ENCODE results near the gene INO80.

The INO80 gene

GRCh38 chr15:41024885-41025284 lies 91.2 kb downstream of the INO80 start:
- no peak for TF ChIP-seq CTCF (IDR thresholded peaks at IDR 0.05; ENCODE audit: low read depth, low read length)
- no peak for TF ChIP-seq EZH2phosphoT487 (IDR thresholded peaks at IDR 0.05; ENCODE audit: low read depth)

GRCh38 chr15:41024131-41024530 lies 91.9 kb downstream of the INO80 start:
- no peaks in the 10 kb centered on the region for H3K9me3 ChIP-seq (ENCODE audit: insufficient read depth, low read length)
- TF ChIP-seq EZH2phosphoT487 (IDR thresholded peaks at IDR 0.05; ENCODE audit: low read depth) (no peak), CTCF (IDR thresholded peaks at IDR 0.05; ENCODE audit: low read depth, low read length) (no peak)
- no peak overlapping the region for H3K9ac ChIP-seq (ENCODE audit: low read length)
- peaks cover 49% of the 10 kb centered on the region for H3K36me3 ChIP-seq (replicated peaks; ENCODE audit: low read depth, low read length)
- H3K4me1 ChIP-seq (ENCODE audit: low read length), result peaks cover 7% of the 10 kb centered on the region; the same call in 1 of the 2 replicates
- H4K20me1 ChIP-seq (ENCODE audit: insufficient read depth, low read length), result no peaks in the 10 kb centered on the region
- no peak overlapping the region for H3K4me3 ChIP-seq (ENCODE audit: low read length)
- no peak overlapping the region for H3K4me2 ChIP-seq (ENCODE audit: low read length)
- no peak overlapping the region for H2AFZ ChIP-seq (ENCODE audit: low read depth, low read length)
- H3K27ac ChIP-seq (ENCODE audit: low read length), result no peak overlapping the region
- H3K27me3 ChIP-seq (ENCODE audit: low read depth, low read length), result no peaks in the 10 kb centered on the region
- no peaks in the 10 kb centered on the region for H3K79me2 ChIP-seq (ENCODE audit: low read length)

More at GRCh38 chr15:41024885-41025284, 91.2 kb downstream of the INO80 start:
- H3K27ac ChIP-seq (ENCODE audit: low read length), result no peak overlapping the region
- no peaks in the 10 kb centered on the region for H3K9me3 ChIP-seq (ENCODE audit: insufficient read depth, low read length)
- H3K79me2 ChIP-seq (ENCODE audit: low read length), result no peaks in the 10 kb centered on the region
- no peak overlapping the region for H3K9ac ChIP-seq (ENCODE audit: low read length)
- no peak overlapping the region for H3K4me3 ChIP-seq (ENCODE audit: low read length)
- H3K36me3 ChIP-seq (replicated peaks; ENCODE audit: low read depth, low read length), result peaks cover 53% of the 10 kb centered on the region
- no peaks in the 10 kb centered on the region for H3K27me3 ChIP-seq (ENCODE audit: low read depth, low read length)
- no peak overlapping the region for H2AFZ ChIP-seq (ENCODE audit: low read depth, low read length)
- H4K20me1 ChIP-seq (ENCODE audit: insufficient read depth, low read length), result no peaks in the 10 kb centered on the region
- H3K4me2 ChIP-seq (ENCODE audit: low read length), result no peak overlapping the region
- H3K4me1 ChIP-seq (ENCODE audit: low read length), result peaks cover 7% of the 10 kb centered on the region; the same call in 1 of the 2 replicates

- Histone ChIP-seq H3K9me3 (ENCODE audit: insufficient read depth, low read length) (no peaks in the 10 kb centered on the region), H4K20me1 (ENCODE audit: insufficient read depth, low read length) (no peaks in the 10 kb centered on the region), H2AFZ (ENCODE audit: low read depth, low read length) (no peak overlapping the region), H3K36me3 (replicated peaks; ENCODE audit: low read depth, low read length) (peaks cover 52% of the 10 kb centered on the region), H3K4me3 (ENCODE audit: low read length) (no peak overlapping the region), H3K27ac (ENCODE audit: low read length) (no peak overlapping the region), H3K4me2 (ENCODE audit: low read length) (no peak overlapping the region), H3K79me2 (ENCODE audit: low read length) (no peaks in the 10 kb centered on the region), H3K4me1 (ENCODE audit: low read length) (peaks cover 7% of the 10 kb centered on the region; the same call in 1 of the 2 replicates), H3K9ac (ENCODE audit: low read length) (no peak overlapping the region), H3K27me3 (ENCODE audit: low read depth, low read length) (no peaks in the 10 kb centered on the region)
- TF ChIP-seq EZH2phosphoT487 (IDR thresholded peaks at IDR 0.05; ENCODE audit: low read depth), result no peak
- peak; percentile 73 for TF ChIP-seq CTCF (IDR thresholded peaks at IDR 0.05; ENCODE audit: low read depth, low read length)
These were observed 93.5 kb downstream of the INO80 start for GRCh38 chr15:41022487-41023090.

GRCh38 chr15:41020829-41021228 lies 95.3 kb downstream of the INO80 start:
- Histone ChIP-seq H3K27me3 (ENCODE audit: low read depth, low read length) (no peaks in the 10 kb centered on the region), H3K27ac (ENCODE audit: low read length) (no peak overlapping the region), H3K4me2 (ENCODE audit: low read length) (no peak overlapping the region), H2AFZ (ENCODE audit: low read depth, low read length) (no peak overlapping the region), H3K79me2 (ENCODE audit: low read length) (no peaks in the 10 kb centered on the region), H3K9ac (ENCODE audit: low read length) (no peak overlapping the region), H3K4me1 (ENCODE audit: low read length) (peaks cover 7% of the 10 kb centered on the region; the same call in 1 of the 2 replicates), H3K4me3 (ENCODE audit: low read length) (no peak overlapping the region), H3K9me3 (ENCODE audit: insufficient read depth, low read length) (no peaks in the 10 kb centered on the region), H3K36me3 (replicated peaks; ENCODE audit: low read depth, low read length) (peaks cover 40% of the 10 kb centered on the region), H4K20me1 (ENCODE audit: insufficient read depth, low read length) (no peaks in the 10 kb centered on the region)
- no peak for TF ChIP-seq EZH2phosphoT487 (IDR thresholded peaks at IDR 0.05; ENCODE audit: low read depth)
- no peak for TF ChIP-seq CTCF (IDR thresholded peaks at IDR 0.05; ENCODE audit: low read depth, low read length)
